GM18951 (cell line): ENCODE measurements around the gene ZFYVE1.
"Not testable (repeated sequence)": the region's sequence is repeated elsewhere in the genome, so short reads cannot be mapped to it uniquely, and the experiment has no call there.

Source experiments
- POLR2A ChIP-seq: IDR thresholded peaks from 4 replicates; pipeline ENCODE4 v1.6.1; 2011; ENCODE audit warnings: mild to moderate bottlenecking; ENCODE audit not compliant: insufficient read length, insufficient read depth; ENCODE audit errors: extremely low read depth
- in situ Hi-C: fragments of 300-500 bp; cut with MboI; formaldehyde crosslinking; loops from one replicate; pipeline ENCODE4 v1.12.0; 2022; ENCODE audit warnings: low sequenced_read_pairs, mixed read lengths, inconsistent platforms; ENCODE audit not compliant: unreplicated experiment

The ZFYVE1 gene

DNA sequence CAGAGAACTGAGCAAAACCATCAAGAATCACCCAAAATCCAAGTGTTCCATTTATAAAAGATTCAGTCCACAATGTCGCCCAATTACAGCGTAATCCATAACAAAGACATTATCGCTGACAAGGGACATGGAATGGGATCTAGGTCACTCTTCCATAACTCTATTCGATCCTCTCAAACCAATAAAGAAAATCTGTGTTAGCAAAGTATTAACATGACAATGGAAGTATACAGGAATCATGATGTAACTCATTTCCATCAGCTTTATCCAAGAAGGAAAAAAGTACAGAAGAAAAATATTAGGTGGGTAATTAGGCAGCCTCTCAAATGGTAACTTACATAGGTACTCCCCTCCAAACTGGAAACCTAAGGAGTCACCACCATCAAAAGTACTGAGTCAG is 4.9 kb downstream of the ZFYVE1 start:
- no peak for TF ChIP-seq POLR2A
- in situ Hi-C loops, result no loop called here

DNA sequence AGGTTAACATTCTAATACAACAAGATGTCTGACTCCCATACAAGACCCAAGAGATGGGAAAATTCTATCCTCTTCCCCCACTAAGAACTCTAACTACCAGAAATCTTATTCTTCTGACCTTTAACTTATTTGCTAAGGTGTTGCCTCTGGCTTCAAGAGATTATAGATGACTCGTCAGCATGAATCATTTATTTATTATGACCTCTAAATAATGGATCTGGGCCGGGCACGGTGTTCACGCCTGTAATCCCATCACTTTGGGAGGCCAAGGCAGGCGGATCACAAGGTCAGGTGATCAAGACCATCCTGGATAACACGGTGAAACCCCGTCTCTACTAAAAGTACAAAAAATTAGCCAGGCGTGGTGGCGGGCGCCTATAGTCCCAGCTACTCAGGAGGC is 10.9 kb downstream of the ZFYVE1 start:
- in situ Hi-C loops, result not testable (repeated sequence)

DNA sequence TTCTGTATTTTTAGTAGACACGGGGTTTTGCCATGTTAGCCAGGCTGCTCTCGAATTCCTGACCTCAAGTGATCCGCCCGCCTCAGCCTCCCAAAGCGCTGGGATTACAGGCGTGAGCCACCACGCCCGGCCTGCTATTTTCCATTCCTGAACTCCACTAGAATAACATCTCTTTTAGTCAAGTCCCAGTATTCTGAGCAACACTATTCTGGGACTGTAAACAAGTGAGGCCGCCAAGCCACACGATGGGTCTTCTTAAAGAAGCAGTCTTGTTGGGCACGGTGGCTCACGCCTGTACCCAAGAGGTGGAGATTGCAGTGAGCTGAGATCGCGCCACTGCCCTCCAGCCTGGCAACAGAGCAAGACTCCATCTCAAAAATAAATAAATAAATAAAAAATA is 11.4 kb downstream of the ZFYVE1 start:
- in situ Hi-C loops, result not testable (repeated sequence)

DNA sequence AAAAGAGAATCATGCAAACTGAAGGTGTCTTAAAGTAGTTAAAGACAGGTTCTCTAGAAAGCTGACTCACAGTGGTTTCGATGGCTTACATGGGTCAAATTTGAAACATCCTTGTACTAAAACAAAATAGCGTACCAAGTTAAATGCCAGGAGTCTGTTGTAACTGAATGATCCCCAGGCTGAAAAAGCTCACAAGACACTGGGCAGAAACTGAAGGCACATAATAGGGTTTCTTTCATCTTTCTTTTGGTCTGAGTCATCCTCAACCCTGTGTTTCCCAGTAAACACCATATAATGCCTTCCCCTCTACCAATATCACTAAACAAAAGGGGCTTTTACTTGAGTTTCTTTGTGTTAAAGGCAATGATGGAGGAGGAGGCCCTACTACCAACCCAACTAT is 12.8 kb downstream of the ZFYVE1 start:
- TF ChIP-seq POLR2A, result no peak
- in situ Hi-C loops, result no loop called here

DNA sequence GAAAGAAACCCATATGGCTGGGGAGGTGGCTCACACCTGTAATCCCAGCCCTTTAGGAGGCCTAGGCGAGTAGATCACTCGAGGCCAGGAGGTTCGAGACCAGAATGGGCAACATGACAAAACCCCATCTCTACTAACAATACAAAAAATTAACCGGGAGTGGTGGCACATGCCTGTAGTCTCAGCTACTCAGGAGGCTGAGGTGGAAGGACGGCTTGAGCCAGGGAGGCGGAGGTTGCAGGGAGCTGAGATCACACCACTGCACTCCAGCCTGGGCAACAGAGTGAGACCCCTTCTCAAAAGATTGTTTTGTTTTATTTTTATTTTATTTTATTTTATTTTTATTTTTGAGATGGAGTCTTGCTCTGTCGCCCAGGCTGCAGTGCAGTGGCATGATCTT is 15.7 kb downstream of the ZFYVE1 start:
- in situ Hi-C loops, result not testable (repeated sequence)

DNA sequence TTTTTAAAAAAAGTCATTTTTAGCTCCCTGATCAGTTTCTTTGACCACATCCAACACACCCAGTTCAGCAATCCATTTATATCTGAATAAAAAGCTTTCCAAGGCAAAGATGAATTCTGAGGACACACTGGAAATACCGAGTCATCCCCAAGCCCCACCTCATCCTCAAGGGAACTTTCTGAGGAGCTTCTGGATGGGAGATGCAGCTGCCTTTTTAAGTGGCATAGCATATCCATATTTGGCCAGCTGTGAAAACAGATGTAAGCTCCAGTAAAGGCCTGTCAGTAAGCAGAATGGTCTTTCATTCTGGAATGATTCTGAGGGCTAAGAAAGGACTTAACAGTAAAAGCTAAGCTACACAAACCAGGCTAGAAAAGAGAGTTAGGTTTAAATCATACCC is 18.4 kb downstream of the ZFYVE1 start:
- in situ Hi-C loops, result no loop called here
- no peak for TF ChIP-seq POLR2A

DNA sequence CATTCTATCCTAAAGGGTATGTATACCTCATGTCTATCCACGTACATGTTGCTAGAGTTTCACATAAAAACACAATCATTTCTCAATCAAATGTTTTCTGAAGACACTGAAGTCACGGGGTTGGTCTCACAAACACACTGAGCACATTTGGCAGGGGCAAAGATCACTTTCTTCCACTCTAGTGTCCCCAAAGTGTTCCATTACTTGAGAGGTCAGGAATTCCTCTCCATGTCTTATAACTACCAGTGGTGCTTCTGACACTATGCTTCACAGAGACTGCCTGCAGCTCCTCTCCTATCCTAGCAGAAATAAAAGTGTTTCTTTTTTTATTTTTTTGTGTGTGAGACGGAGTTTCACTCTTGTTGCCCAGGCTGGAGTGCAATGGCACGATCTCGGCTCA is 19.1 kb downstream of the ZFYVE1 start:
- no peak for TF ChIP-seq POLR2A
- in situ Hi-C loops, result no loop called here

DNA sequence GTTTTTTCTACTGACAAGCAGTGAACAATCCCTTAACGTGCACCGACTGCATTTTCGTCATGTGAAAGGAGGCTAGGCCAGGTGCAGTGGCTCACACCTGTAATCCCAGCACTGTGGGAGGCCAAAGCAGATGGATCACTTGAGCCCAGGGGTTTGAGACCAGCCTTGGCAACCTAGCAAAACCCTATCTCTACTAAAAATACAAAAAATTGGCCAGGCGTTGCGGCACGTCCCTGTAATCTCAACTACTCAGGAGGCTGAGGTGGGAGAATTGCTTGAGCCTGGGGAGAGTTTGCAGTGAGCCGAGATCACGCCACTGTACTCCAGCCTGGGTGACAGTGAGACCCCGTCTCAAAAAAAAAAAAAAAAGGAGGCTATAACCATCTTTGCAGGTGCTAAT is 22.3 kb downstream of the ZFYVE1 start:
- in situ Hi-C loops, result not testable (repeated sequence)

DNA sequence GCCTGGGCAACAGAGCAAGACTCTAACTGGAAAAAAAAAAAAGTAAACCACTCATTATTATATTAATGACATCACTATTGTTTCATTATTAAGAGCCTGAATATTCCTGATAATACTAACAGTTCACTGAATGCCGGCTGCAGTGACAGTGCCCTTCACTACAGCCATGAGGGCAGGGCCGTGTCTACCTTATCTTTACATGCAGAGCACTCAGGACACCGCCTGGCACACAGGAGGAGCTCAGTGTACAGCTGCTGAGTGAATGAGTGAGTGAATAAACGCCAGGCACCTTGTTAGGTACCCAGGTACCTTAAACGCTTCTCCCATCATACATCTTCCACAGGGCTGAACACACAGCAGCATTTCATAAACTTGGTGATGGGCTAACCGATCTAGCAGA is 23.2 kb downstream of the ZFYVE1 start:
- TF ChIP-seq POLR2A, result no peak

DNA sequence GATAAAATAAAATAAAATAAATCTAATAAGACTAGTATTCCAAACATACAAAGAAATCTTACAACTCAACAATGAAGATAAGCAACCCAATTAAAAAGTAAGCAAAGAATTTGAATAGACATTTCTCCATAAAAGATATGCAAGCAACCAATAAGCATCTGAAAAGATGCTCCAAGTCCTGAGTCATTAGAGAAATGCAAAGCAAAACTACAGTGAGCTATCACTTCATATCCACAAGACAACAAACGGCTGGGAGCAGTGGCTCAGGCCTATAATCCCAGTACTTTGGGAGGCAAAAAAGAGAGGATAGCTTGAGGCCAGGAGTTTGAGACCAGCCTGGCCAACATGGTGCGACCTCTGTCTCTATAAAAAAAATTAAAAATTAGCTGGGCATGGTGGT is 26.8 kb downstream of the ZFYVE1 start:
- in situ Hi-C loops, result no loop called here
- TF ChIP-seq POLR2A, result no peak

More for the DNA sequence above, 23.2 kb downstream of the ZFYVE1 start:
- in situ Hi-C loops, result no loop called here

DNA sequence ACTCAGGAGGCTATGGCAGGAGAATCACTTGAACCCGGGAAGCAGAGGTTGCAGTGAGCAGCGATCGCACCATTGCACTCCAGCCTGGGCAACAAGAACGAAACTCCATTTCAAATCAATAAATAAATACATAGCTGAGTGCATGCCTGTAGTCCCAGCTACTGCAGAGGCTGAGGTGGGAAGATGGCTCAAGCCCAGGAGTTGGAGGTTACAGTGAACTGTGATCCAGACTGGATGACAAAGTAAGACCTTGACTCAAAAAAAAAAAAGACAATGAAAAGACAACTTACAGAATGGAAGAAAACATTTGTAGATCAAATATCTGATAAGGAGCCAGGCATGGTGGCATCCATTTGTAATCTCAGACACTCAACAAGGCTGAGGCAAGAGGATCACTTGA is 27.6 kb downstream of the ZFYVE1 start:
- in situ Hi-C loops, result no loop called here
- TF ChIP-seq POLR2A, result no peak

DNA sequence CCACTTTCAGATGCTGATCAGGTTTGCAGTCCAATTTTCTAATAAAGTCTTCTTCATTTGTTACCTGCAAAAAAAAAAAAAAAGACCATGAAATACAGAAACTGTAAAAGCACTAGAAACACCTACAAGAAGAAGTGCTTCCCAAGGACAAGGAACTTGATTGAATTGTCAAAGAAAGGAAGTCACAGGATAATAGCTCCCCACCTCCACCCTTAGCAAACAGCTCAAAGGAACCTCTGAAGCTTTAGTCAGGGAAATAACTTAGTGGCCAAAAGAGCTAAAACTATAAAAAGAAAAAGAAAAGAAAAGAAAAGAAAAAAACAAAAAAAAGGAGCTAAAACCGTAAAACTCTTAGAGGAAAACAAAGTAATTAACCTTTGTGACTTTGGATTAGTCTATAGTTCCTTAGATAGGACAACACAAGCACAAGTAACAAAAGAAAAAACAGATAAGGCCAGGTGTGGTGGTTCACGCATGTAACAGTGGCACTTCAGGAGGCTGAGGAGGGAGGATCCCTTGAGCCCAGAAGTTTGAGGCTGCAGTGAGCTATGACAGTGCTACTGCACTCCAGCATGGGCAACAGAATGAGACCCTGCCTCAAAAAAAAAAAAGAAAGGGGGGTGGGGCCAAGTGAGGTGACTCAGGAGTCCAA is 28.5 kb downstream of the ZFYVE1 start:
- in situ Hi-C loops, result no loop called here
- TF ChIP-seq POLR2A, result no peak

DNA sequence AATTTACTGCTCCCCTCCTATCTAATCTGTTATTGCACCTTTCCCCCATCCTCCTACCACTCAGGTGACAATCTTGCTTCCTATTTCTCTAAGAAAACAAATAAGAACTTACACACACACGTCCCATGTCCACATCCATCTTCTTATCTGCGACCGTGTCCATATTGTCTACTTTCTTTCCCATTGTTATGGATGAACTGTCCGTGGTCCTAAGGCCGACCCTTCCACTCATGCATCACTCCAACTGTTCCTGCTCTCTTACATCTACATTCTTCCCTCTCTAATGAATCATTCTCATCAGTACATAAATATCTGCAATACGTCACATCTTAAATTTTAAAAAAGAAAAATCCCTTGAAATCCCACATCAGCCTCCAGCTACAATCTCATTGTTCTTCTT is 30.0 kb downstream of the ZFYVE1 start:
- in situ Hi-C loops, result no loop called here
- no peak for TF ChIP-seq POLR2A

DNA sequence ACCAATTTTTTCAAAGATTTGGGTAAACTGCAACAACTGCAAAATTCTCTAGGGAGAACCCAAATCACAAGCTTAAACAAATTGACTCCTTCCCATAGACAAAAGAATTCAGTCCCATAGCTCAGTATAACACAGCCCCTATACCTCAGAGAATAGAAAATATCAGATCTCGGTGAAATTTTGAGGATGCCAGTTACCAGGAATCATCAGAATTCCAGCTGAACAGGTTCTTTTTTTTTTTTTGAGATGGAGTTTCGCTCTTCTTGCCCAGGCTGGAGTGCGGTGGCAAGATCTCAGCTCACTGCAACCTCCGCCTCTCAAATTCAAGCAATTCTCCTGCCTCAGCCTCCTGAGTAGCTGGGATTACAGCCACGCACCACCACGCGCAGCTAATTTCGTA is 36.7 kb downstream of the ZFYVE1 start:
- in situ Hi-C loops, result no loop called here
- TF ChIP-seq POLR2A, result no peak

DNA sequence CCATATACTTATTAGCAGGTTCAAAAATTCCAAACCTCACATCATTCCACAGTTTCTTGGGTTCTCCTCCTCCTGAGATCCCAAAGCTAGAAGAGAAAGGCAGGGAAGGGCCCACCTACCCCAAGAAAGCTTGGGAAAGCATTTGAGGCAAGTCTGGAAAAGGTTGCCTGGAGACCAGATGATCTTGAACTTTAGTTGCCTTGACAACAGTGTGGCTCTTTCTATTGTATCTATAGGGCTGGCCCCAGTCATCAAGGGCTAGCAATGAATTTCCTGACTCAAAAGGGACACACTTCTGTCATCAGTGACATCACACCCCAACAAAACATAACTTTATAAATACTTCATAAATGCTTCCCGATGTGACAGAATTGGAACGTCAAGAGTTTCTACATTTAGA is 40.0 kb downstream of the ZFYVE1 start:
- in situ Hi-C loops, result no loop called here
- TF ChIP-seq POLR2A, result no peak

DNA sequence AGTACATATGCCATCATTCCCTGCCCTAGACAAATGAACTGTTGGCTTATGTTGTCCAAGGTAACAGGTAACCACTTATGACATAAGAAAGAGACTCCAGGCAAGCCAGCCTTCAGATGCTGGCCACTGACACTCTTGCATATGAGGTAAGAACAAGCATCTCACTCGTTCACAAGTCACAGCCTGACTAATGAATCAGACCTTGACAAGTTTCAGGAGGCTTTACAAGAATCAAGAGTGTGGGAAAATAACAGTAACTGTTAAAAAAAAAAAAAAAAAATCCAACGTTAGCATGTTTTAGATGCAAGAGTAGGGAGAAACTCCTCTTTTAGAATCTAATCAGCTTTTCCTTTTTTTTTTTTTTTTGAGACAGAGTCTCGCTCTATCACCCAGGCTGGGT is 40.7 kb downstream of the ZFYVE1 start:
- in situ Hi-C loops, result no loop called here
- no peak for TF ChIP-seq POLR2A
